Prostate gland (tissue), 2 donors: ENCODE results near the gene CCR6.

Source experiments
- POLR2A ChIP-seq: fragments of 450-650 bp; IDR thresholded peaks from one replicate; pipeline ENCODE4 v1.6.1; 2016; ENCODE audit warnings: antibody characterized with exemption, mild to moderate bottlenecking
- TF ChIP-seq, protein P1 (sequence below), 4 experiments: fragments of 200-600 bp in 2 of 4; fragments of 450-650 bp in 2 of 4; sonication (generic) in 2 of 4; IDR thresholded peaks; 1 replicate in 3 of 4; 2 replicates in 1 of 4; pipeline ENCODE4 v1.5.1; 2016 to 2019; ENCODE audit warnings: antibody characterized with exemption in 4 of 4, mild to moderate bottlenecking in 2 of 4, moderate library complexity in 2 of 4

DNA sequence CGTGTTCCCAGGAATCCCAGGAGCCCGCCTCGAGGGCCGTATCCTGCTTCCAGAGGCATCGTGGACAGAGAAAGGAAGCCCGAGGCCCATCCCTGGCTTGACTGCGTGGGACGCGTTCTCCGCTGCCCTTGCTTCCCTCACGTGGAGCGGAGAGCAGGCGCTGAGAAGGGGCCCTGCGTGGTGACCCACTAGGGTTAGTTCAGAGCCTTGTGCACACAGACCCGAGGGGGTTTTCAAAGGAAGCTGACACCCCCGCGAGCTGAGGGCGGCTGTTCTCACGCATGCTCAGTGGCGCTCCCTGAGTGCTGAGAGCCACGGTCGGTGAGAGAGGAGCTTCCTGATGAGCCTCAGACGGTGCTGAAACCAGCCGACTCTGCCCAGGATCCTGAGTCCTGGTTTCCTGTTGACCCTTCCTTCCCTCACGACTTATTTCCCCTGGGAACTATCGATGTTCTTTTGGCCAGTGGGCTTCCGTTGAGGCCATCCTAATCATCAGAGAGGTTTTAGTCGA, 28.9 kb upstream of the CCR6 start:
- TF ChIP-seq, protein P1, sequence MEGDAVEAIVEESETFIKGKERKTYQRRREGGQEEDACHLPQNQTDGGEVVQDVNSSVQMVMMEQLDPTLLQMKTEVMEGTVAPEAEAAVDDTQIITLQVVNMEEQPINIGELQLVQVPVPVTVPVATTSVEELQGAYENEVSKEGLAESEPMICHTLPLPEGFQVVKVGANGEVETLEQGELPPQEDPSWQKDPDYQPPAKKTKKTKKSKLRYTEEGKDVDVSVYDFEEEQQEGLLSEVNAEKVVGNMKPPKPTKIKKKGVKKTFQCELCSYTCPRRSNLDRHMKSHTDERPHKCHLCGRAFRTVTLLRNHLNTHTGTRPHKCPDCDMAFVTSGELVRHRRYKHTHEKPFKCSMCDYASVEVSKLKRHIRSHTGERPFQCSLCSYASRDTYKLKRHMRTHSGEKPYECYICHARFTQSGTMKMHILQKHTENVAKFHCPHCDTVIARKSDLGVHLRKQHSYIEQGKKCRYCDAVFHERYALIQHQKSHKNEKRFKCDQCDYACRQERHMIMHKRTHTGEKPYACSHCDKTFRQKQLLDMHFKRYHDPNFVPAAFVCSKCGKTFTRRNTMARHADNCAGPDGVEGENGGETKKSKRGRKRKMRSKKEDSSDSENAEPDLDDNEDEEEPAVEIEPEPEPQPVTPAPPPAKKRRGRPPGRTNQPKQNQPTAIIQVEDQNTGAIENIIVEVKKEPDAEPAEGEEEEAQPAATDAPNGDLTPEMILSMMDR (IDR thresholded peaks at IDR 0.05) = no peak
- no peak for TF ChIP-seq POLR2A
